Tibial nerve (tissue), 4 donors: ENCODE results near the gene CBFB.

Experiments
- EP300 ChIP-seq, 2 donors: sonication (generic); formaldehyde crosslinking; IDR thresholded peaks; one replicate each; pipeline ENCODE4 v1.6.1; 2017; ENCODE audit warnings: antibody characterized with exemption in 2 of 2, mild to moderate bottlenecking in 1 of 2
- POLR2A ChIP-seq, 2 donors: fragments of 450-650 bp; IDR thresholded peaks; one replicate each; pipeline ENCODE4 v1.6.1; 2017; ENCODE audit warnings: antibody characterized with exemption in 2 of 2, mild to moderate bottlenecking in 2 of 2, moderate library complexity in 2 of 2
- TF ChIP-seq, protein P1 (sequence below), 5 experiments: fragments of 200-600 bp in 3 of 5; fragments of 450-650 bp in 2 of 5; sonication (generic) in 3 of 5; IDR thresholded peaks; one replicate each; pipeline ENCODE4 v1.5.1; 2016 to 2019; ENCODE audit warnings: antibody characterized with exemption in 5 of 5, mild to moderate bottlenecking in 3 of 5, moderate library complexity in 2 of 5

DNA sequence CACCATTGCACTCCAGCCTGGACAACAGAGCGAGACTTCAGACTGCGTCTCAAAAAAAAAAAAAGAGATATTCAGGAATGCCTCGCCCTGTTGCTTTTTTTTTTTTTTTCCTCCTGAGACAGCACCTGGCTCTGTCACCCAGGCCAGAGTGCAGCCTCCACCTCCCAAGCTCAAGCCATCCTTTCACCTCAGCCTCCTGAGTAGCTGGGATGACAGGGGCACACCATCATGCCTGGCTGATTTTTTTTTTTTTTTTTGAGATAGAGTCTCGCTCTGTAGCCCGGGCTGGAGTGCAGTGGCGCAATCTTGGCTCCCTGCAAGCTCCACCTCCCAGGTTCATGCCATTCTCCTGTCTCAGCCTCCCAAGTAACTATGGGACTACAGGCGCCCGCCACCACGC is 88.8 kb downstream of the CBFB start:
- TF ChIP-seq, protein P1, sequence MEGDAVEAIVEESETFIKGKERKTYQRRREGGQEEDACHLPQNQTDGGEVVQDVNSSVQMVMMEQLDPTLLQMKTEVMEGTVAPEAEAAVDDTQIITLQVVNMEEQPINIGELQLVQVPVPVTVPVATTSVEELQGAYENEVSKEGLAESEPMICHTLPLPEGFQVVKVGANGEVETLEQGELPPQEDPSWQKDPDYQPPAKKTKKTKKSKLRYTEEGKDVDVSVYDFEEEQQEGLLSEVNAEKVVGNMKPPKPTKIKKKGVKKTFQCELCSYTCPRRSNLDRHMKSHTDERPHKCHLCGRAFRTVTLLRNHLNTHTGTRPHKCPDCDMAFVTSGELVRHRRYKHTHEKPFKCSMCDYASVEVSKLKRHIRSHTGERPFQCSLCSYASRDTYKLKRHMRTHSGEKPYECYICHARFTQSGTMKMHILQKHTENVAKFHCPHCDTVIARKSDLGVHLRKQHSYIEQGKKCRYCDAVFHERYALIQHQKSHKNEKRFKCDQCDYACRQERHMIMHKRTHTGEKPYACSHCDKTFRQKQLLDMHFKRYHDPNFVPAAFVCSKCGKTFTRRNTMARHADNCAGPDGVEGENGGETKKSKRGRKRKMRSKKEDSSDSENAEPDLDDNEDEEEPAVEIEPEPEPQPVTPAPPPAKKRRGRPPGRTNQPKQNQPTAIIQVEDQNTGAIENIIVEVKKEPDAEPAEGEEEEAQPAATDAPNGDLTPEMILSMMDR (IDR thresholded peaks at IDR 0.05): no peak
- TF ChIP-seq POLR2A (IDR thresholded peaks at IDR 0.05) (no peak), EP300 (IDR thresholded peaks at IDR 0.05) (no peak)
